ENCODE data around the gene FBXO9. TPM values are rescaled to one million over a fixed set of nuclear protein-coding genes. Genes with fewer than 3 reads are reported as not detected.

Gene FBXO9
- polyA plus RNA-seq, 3 donors = 47.7 to 105 (median 61.5) TPM

DNA sequence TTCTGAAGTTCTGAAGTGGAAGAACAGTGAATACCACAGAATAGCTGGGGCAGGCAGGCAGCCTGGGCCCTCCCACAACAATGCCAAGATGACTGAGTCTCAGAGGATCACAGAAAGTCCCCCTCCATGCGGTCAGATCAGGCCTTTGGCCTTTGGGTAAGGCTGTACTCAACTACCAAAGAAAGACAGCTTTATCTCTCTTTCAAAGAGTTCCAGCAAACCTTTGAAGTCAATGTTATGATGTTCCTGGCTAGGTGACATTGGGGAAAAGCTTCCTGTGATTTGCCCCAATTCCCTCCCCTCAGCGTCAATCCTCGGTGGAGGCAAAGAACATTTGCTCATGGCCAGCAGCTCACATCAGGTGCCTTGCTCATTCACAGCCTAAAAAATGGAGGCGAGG lies 10.7 kb upstream of the FBXO9 start:
- no peak for DNase-seq
- peaks cover 36 to 37% of the 10 kb centered on the region in 2 donors for H3K36me3 Mint-ChIP-seq
- TF ChIP-seq, protein P1, sequence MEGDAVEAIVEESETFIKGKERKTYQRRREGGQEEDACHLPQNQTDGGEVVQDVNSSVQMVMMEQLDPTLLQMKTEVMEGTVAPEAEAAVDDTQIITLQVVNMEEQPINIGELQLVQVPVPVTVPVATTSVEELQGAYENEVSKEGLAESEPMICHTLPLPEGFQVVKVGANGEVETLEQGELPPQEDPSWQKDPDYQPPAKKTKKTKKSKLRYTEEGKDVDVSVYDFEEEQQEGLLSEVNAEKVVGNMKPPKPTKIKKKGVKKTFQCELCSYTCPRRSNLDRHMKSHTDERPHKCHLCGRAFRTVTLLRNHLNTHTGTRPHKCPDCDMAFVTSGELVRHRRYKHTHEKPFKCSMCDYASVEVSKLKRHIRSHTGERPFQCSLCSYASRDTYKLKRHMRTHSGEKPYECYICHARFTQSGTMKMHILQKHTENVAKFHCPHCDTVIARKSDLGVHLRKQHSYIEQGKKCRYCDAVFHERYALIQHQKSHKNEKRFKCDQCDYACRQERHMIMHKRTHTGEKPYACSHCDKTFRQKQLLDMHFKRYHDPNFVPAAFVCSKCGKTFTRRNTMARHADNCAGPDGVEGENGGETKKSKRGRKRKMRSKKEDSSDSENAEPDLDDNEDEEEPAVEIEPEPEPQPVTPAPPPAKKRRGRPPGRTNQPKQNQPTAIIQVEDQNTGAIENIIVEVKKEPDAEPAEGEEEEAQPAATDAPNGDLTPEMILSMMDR (IDR thresholded peaks at IDR 0.05) = no peak
- H3K36me3 ChIP-seq (replicated peaks in 1 of 2; ENCODE audit: control insufficient read depth in 1 of 2, insufficient read depth in 2 of 2, low read length in 2 of 2) = peaks cover 0 to 34% of the 10 kb centered on the region in 2 donors
- H3K27ac ChIP-seq (ENCODE audit: low read depth in 1 of 2, low read length in 2 of 2) = no peak overlapping the region
- H3K4me1 ChIP-seq (ENCODE audit: control insufficient read depth in 1 of 2, insufficient read depth in 2 of 2, low read length in 2 of 2) = no peaks in the 10 kb centered on the region
- WGBS (ENCODE audit: insufficient coverage) = 80% methylated on average over 1 of the region's 4 CpGs
- no peaks in the 10 kb centered on the region for H3K27me3 ChIP-seq (ENCODE audit: control insufficient read depth in 2 of 2, insufficient read depth in 2 of 2, low read length in 2 of 2)
- H3K4me3 Mint-ChIP-seq = no peak overlapping the region
- H3K79me2 ChIP-seq (ENCODE audit: insufficient read depth, low read length) = peaks cover 14% of the 10 kb centered on the region
- H3K9me3 ChIP-seq (replicated peaks in 1 of 2; ENCODE audit: control insufficient read depth in 1 of 2, insufficient read depth in 1 of 2, low read length in 2 of 2) = no peaks in the 10 kb centered on the region
- peaks cover 0 to 4% (median 0%) of the 10 kb centered on the region in 7 donors for H3K9me3 Mint-ChIP-seq
- peaks cover 20% of the 10 kb centered on the region for H4K20me1 ChIP-seq (ENCODE audit: insufficient read depth, low read length)
- H3K27ac Mint-ChIP-seq = no peak overlapping the region
- peaks cover 0 to 3% (median 3%) of the 10 kb centered on the region in 3 donors for H3K27me3 Mint-ChIP-seq (ENCODE audit: low read depth in 3 of 3)
- peaks cover 23% of the 10 kb centered on the region for H3K4me1 Mint-ChIP-seq
- H3K9ac ChIP-seq (ENCODE audit: insufficient read depth, low read length, poor library complexity, severe bottlenecking) = no peak overlapping the region
- no peak overlapping the region for H2AFZ ChIP-seq (ENCODE audit: insufficient read depth, low read depth, low read length, poor library complexity, severe bottlenecking)
- intact Hi-C loops (cut with micrococcal nuclease) = no loop called here
- no peak overlapping the region for H3K4me3 ChIP-seq (replicated peaks in 1 of 3; ENCODE audit: low read depth in 2 of 3, low read length in 3 of 3)
- H3K4me2 ChIP-seq (replicated peaks; ENCODE audit: extremely low read depth, low read length, poor library complexity, severe bottlenecking) = no peak overlapping the region

- no peak overlapping the region for H3K4me3 Mint-ChIP-seq
- peaks cover 27% of the 10 kb centered on the region for H3K79me2 ChIP-seq (ENCODE audit: insufficient read depth, low read length)
Measured at GRCh38 chr6:53055873-53056272, 9.3 kb upstream of the FBXO9 start.

More at GRCh38 chr6:53055873-53056272, 9.3 kb upstream of the FBXO9 start:
- Histone ChIP-seq H4K20me1 (ENCODE audit: insufficient read depth, low read length) (peaks cover 20% of the 10 kb centered on the region), H3K36me3 (replicated peaks in 1 of 2; ENCODE audit: control insufficient read depth in 1 of 2, insufficient read depth in 2 of 2, low read length in 2 of 2) (peaks cover 0 to 34% of the 10 kb centered on the region in 2 donors), H3K4me1 (ENCODE audit: control insufficient read depth in 1 of 2, insufficient read depth in 2 of 2, low read length in 2 of 2) (peaks cover 9 to 12% of the 10 kb centered on the region in 2 donors), H3K4me3 (replicated peaks in 1 of 3; ENCODE audit: low read depth in 2 of 3, low read length in 3 of 3) (no peak overlapping the region), H3K9ac (ENCODE audit: insufficient read depth, low read length, poor library complexity, severe bottlenecking) (no peak overlapping the region), H2AFZ (ENCODE audit: insufficient read depth, low read depth, low read length, poor library complexity, severe bottlenecking) (no peak overlapping the region), H3K27me3 (ENCODE audit: control insufficient read depth in 2 of 2, insufficient read depth in 2 of 2, low read length in 2 of 2) (no peaks in the 10 kb centered on the region), H3K9me3 (replicated peaks in 1 of 2; ENCODE audit: control insufficient read depth in 1 of 2, insufficient read depth in 1 of 2, low read length in 2 of 2) (no peaks in the 10 kb centered on the region), H3K27ac (ENCODE audit: low read depth in 1 of 2, low read length in 2 of 2) (no peak overlapping the region), H3K4me2 (replicated peaks; ENCODE audit: extremely low read depth, low read length, poor library complexity, severe bottlenecking) (no peak overlapping the region)
- Mint-ChIP-seq H3K4me1 (peaks cover 34% of the 10 kb centered on the region), H3K9me3 (peaks cover 0 to 4% (median 0%) of the 10 kb centered on the region in 7 donors), H3K27ac (no peak overlapping the region), H3K36me3 (peaks cover 35 to 36% of the 10 kb centered on the region in 2 donors), H3K27me3 (ENCODE audit: low read depth in 3 of 3) (peaks cover 0 to 3% (median 0%) of the 10 kb centered on the region in 3 donors)
- DNase-seq = no peak
- no CpG with 5 or more reads among the region's 5 CpGs for WGBS (ENCODE audit: insufficient coverage)
- intact Hi-C loops (cut with micrococcal nuclease) = no loop called here
- TF ChIP-seq, protein P1 (IDR thresholded peaks at IDR 0.05) = no peak

Data from CD14-positive monocyte (primary cell).